CD8-positive, alpha-beta memory T cell (primary cell): ENCODE measurements around the gene IL1B. TPM values are rescaled to one million over a fixed set of nuclear protein-coding genes. Genes with fewer than 3 reads are reported as not detected.

Experiments
- CTCF ChIA-PET: fragments of 350-600 bp; sonication (Branson Sonifier 250); formaldehyde crosslinking; loops from one replicate; lab custom pipeline; 2021; ENCODE audit warnings: antibody characterized with exemption; lab: Charles Lee
- POLR2A ChIA-PET: fragments of 350-600 bp; sonication (Branson Sonifier 250); formaldehyde crosslinking; loops from one replicate; lab custom pipeline; 2021; ENCODE audit warnings: antibody characterized with exemption; lab: Charles Lee
- DNase-seq, 5 donors: peaks; one replicate each; pipeline versions ENCODE4 v3.0.0 to v3.0.0-alpha.2; 2020 to 2022; ENCODE audit warnings: mixed read lengths in 1 of 5
- H3K27ac ChIP-seq: one replicate; pipeline ENCODE4 v1.7.0; 2013; ENCODE audit warnings: low read depth, mild to moderate bottlenecking, low read length, moderate library complexity
- H3K27me3 ChIP-seq: 2 replicates; pipeline ENCODE4 v1.7.0; 2013; ENCODE audit warnings: low read length, mild to moderate bottlenecking; ENCODE audit not compliant: insufficient read depth, poor library complexity, severe bottlenecking
- H3K36me3 ChIP-seq: 2 replicates; pipeline ENCODE4 v1.7.0; 2013; ENCODE audit warnings: mild to moderate bottlenecking, low read length, moderate library complexity; ENCODE audit not compliant: insufficient read depth
- H3K4me1 ChIP-seq: 2 replicates; pipeline ENCODE4 v1.7.0; 2013; ENCODE audit warnings: mild to moderate bottlenecking, low read length, moderate library complexity; ENCODE audit not compliant: insufficient read depth
- H3K4me3 ChIP-seq: 2 replicates; pipeline ENCODE4 v1.7.0; 2013; ENCODE audit warnings: mild to moderate bottlenecking, low read length
- H3K9me3 ChIP-seq: 2 replicates; pipeline ENCODE4 v1.7.0; 2013; ENCODE audit warnings: mild to moderate bottlenecking, low read length
- H3K27ac Mint-ChIP-seq, 8 donors: one replicate each; pipeline ENCODE4 v1.8.0; 2020 to 2021; ENCODE audit warnings: mixed read lengths in 8 of 8, mild to moderate bottlenecking in 6 of 8, inconsistent platforms in 3 of 8, moderate library complexity in 3 of 8
- H3K27me3 Mint-ChIP-seq, 2 donors: one replicate each; pipeline ENCODE4 v1.8.0; 2020 to 2021; ENCODE audit warnings: mixed read lengths in 2 of 2, mild to moderate bottlenecking in 1 of 2, moderate library complexity in 1 of 2
- H3K36me3 Mint-ChIP-seq, 3 donors: one replicate each; pipeline ENCODE4 v1.8.0; 2020 to 2021; ENCODE audit warnings: mixed read lengths in 3 of 3, inconsistent platforms in 1 of 3, mild to moderate bottlenecking in 1 of 3
- H3K4me1 Mint-ChIP-seq, 3 donors: one replicate each; pipeline ENCODE4 v1.8.0; 2020 to 2021; ENCODE audit warnings: mixed read lengths in 3 of 3, inconsistent platforms in 1 of 3, mild to moderate bottlenecking in 1 of 3
- H3K4me3 Mint-ChIP-seq, 7 donors: one replicate each; pipeline ENCODE4 v1.8.0; 2020 to 2021; ENCODE audit warnings: mixed read lengths in 7 of 7, mild to moderate bottlenecking in 6 of 7, moderate library complexity in 4 of 7, inconsistent platforms in 2 of 7
- H3K9me3 Mint-ChIP-seq, 5 donors: one replicate each; pipeline ENCODE4 v1.8.0; 2020 to 2022; ENCODE audit warnings: mixed read lengths in 5 of 5, mild to moderate bottlenecking in 3 of 5, moderate library complexity in 2 of 5, inconsistent platforms in 1 of 5
- polyA plus RNA-seq: library from polyadenylated mRNA; unstranded; fragments of 300-500 nt; fragmentation: Illumina TruSeq; gene quantifications from one replicate; pipeline ENCODE4 v1.2.3, GENCODE V29; 2021
- total RNA-seq, 2 experiments: library from RNA; stranded (reverse); gene quantifications; one replicate each; pipeline ENCODE4 v1.2.3, GENCODE V29; 2021

IL1B gene
- total RNA-seq = not detected
- not detected for polyA plus RNA-seq

GRCh38 chr2:112836695-112837117, at the start of gene IL1B:
TSS of gene IL1B (minus strand) at chr2:112836779. CDS start at chr2:112836229, 550 bp downstream.
- no peak within 1 kb of the TSS for H3K27ac Mint-ChIP-seq
- Histone ChIP-seq H3K27ac (no peak within 1 kb of the TSS), H3K4me1 (no peaks in the 10 kb centered on the region), H3K27me3 (peaks cover 3% of the 10 kb centered on the region), H3K36me3 (no peaks in the 10 kb centered on the region), H3K9me3 (no peaks in the 10 kb centered on the region), H3K4me3 (no peak within 1 kb of the TSS)
- no peaks in the 10 kb centered on the region for H3K9me3 Mint-ChIP-seq
- ChIA-PET CTCF (no interaction called here), POLR2A (no interaction called here)
- no peaks in the 10 kb centered on the region for H3K36me3 Mint-ChIP-seq
- H3K27me3 Mint-ChIP-seq = peaks cover 17 to 23% of the 10 kb centered on the region in 2 donors
- no peak for DNase-seq
- H3K4me3 Mint-ChIP-seq = no peak within 1 kb of the TSS
- no peaks in the 10 kb centered on the region for H3K4me1 Mint-ChIP-seq

DNA sequence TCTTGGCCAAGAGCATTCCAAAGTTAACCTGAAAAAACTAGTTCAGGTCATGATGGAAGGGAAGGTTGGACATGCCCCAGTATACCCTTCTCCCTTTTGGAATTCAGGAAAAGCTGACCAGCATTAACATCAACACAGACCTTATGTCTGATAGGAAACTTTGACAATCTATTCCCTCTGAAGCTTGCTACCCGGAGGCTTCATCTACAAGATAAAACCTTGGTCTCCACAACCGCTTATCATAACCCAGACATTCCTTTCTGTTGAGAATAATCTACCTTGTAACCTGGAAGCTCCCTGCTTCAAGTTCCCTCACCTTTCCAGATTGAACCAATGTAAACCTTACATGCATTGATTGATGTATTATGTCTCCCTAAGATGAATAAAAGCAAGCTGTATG, 49.7 kb upstream of the IL1B start:
- no peak overlapping the region for H3K4me3 ChIP-seq
- Mint-ChIP-seq H3K9me3 (no peaks in the 10 kb centered on the region), H3K27ac (no peak overlapping the region), H3K4me3 (no peak overlapping the region), H3K27me3 (no peaks in the 10 kb centered on the region), H3K36me3 (no peaks in the 10 kb centered on the region), H3K4me1 (peaks cover 7 to 8% (median 8%) of the 10 kb centered on the region in 3 donors)
- no peak for DNase-seq
- H3K9me3 ChIP-seq = no peaks in the 10 kb centered on the region
- ChIA-PET POLR2A (no interaction called here), CTCF (interaction anchor here (2.4 to 4.1 kb wide), 4 partner anchors 39 to 137 kb away, joined by 9 to 34 read pairs (median 12); no protein-coding TSS in a partner anchor)
- no peaks in the 10 kb centered on the region for H3K36me3 ChIP-seq
- H3K4me1 ChIP-seq = no peaks in the 10 kb centered on the region
- no peaks in the 10 kb centered on the region for H3K27me3 ChIP-seq
- no peak overlapping the region for H3K27ac ChIP-seq

- H3K27me3 Mint-ChIP-seq = no peaks in the 10 kb centered on the region
These were observed 48.9 kb upstream of the IL1B start for GRCh38 chr2:112885506-112885902.

GRCh38 chr2:112884869-112885505, 48.4 kb upstream of the IL1B start:
- no peaks in the 10 kb centered on the region for H3K4me1 ChIP-seq
- ChIA-PET CTCF (interaction anchor here (0.7 to 4.1 kb wide), 20 partner anchors 10 to 284 kb away, joined by 3 to 34 read pairs (median 4); no protein-coding TSS in a partner anchor), POLR2A (no interaction called here)
- no peak overlapping the region for H3K4me3 ChIP-seq
- H3K4me1 Mint-ChIP-seq = peaks cover 7 to 16% (median 8%) of the 10 kb centered on the region in 3 donors
- H3K27ac Mint-ChIP-seq = peak overlapping the region in 4 of 8 donors; percentile 36 to 71 (median 50)
- H3K36me3 ChIP-seq = no peaks in the 10 kb centered on the region
- H3K4me3 Mint-ChIP-seq = peak overlapping the region in 2 of 7 donors; percentile 5 to 20
- H3K36me3 Mint-ChIP-seq = no peaks in the 10 kb centered on the region
- no peaks in the 10 kb centered on the region for H3K9me3 Mint-ChIP-seq
- H3K9me3 ChIP-seq = no peaks in the 10 kb centered on the region
- H3K27me3 Mint-ChIP-seq = no peaks in the 10 kb centered on the region
- peak; percentile 37 to 75 (median 52) for DNase-seq
- H3K27me3 ChIP-seq = no peaks in the 10 kb centered on the region
- H3K27ac ChIP-seq = no peak overlapping the region

More at GRCh38 chr2:112885506-112885902, 48.9 kb upstream of the IL1B start:
- ChIA-PET POLR2A (no interaction called here), CTCF (interaction anchor here (0.7 to 4.1 kb wide), 18 partner anchors 11 to 285 kb away, joined by 3 to 34 read pairs (median 4); no protein-coding TSS in a partner anchor)
- Histone ChIP-seq H3K27me3 (no peaks in the 10 kb centered on the region), H3K4me1 (no peaks in the 10 kb centered on the region), H3K4me3 (no peak overlapping the region), H3K9me3 (no peaks in the 10 kb centered on the region), H3K36me3 (no peaks in the 10 kb centered on the region), H3K27ac (no peak overlapping the region)
- DNase-seq = no peak
- peak overlapping the region in 3 of 8 donors; percentile 59 to 95 (median 71) for H3K27ac Mint-ChIP-seq
- H3K4me1 Mint-ChIP-seq = peaks cover 7 to 11% (median 8%) of the 10 kb centered on the region in 3 donors
- no peaks in the 10 kb centered on the region for H3K36me3 Mint-ChIP-seq
- peak overlapping the region in 2 of 7 donors; percentile 5 to 20 for H3K4me3 Mint-ChIP-seq
- no peaks in the 10 kb centered on the region for H3K9me3 Mint-ChIP-seq

DNA sequence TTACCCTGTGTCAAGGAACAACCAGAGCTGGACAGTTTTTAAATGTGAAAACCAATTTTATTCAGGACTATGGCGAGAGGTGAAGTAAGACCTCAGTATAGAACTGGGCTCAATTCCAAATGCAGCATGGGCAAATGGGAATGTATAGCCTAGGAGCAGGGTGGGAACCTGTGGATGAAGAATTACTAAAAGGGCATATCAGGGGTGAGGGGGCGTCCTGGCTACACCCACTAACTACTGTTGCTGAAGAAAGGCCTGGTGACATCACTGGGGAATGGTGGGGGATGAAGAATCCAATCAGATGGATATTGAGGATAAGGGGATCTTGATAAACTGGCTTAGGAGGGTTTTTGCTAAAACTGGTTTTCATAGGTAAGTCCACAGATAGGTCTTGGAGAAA, 47.1 kb upstream of the IL1B start:
- POLR2A ChIA-PET = no interaction called here
- Mint-ChIP-seq H3K9me3 (no peaks in the 10 kb centered on the region), H3K4me1 (peaks cover 7 to 19% (median 8%) of the 10 kb centered on the region in 3 donors), H3K4me3 (no peak overlapping the region), H3K27me3 (no peaks in the 10 kb centered on the region), H3K27ac (peak overlapping the region in 1 of 8 donors; percentile 52), H3K36me3 (no peaks in the 10 kb centered on the region)
- H3K9me3 ChIP-seq = no peaks in the 10 kb centered on the region
- H3K4me1 ChIP-seq = no peaks in the 10 kb centered on the region
- CTCF ChIA-PET = interaction anchor here (1.2 to 4.1 kb wide), 3 partner anchors 62 to 176 kb away, joined by 3 to 34 read pairs (median 4); no protein-coding TSS in a partner anchor
- no peaks in the 10 kb centered on the region for H3K36me3 ChIP-seq
- no peak overlapping the region for H3K4me3 ChIP-seq
- DNase-seq = no peak
- H3K27me3 ChIP-seq = no peaks in the 10 kb centered on the region
- no peak overlapping the region for H3K27ac ChIP-seq

- H3K9me3 Mint-ChIP-seq = no peaks in the 10 kb centered on the region
- no peaks in the 10 kb centered on the region for H3K27me3 ChIP-seq
- no peak overlapping the region for H3K4me3 ChIP-seq
- no peaks in the 10 kb centered on the region for H3K36me3 Mint-ChIP-seq
- no peak overlapping the region for H3K27ac ChIP-seq
- no peak overlapping the region for H3K4me3 Mint-ChIP-seq
- no peaks in the 10 kb centered on the region for H3K9me3 ChIP-seq
- ChIA-PET CTCF (no interaction called here), POLR2A (interaction anchor here (0.6 kb wide), 1 partner anchor 62 kb away, joined by 3 read pairs; no protein-coding TSS in a partner anchor)
- H3K4me1 ChIP-seq = no peaks in the 10 kb centered on the region
- H3K27ac Mint-ChIP-seq = no peak overlapping the region
- H3K36me3 ChIP-seq = no peaks in the 10 kb centered on the region
- peaks cover 0 to 4% of the 10 kb centered on the region in 2 donors for H3K27me3 Mint-ChIP-seq
- peaks cover 7 to 19% (median 8%) of the 10 kb centered on the region in 3 donors for H3K4me1 Mint-ChIP-seq
- DNase-seq = no peak
These were observed 44.8 kb upstream of the IL1B start for GRCh38 chr2:112881217-112881985.

GRCh38 chr2:112880696-112881095, 44.1 kb upstream of the IL1B start:
- CTCF ChIA-PET = no interaction called here
- Histone ChIP-seq H3K9me3 (no peaks in the 10 kb centered on the region), H3K27me3 (no peaks in the 10 kb centered on the region), H3K4me1 (no peaks in the 10 kb centered on the region), H3K4me3 (no peak overlapping the region), H3K36me3 (no peaks in the 10 kb centered on the region), H3K27ac (no peak overlapping the region)
- peaks cover 0 to 4% of the 10 kb centered on the region in 2 donors for H3K27me3 Mint-ChIP-seq
- H3K27ac Mint-ChIP-seq = peak overlapping the region in 2 of 8 donors; percentile 44 to 79
- no peak overlapping the region for H3K4me3 Mint-ChIP-seq
- H3K4me1 Mint-ChIP-seq = peaks cover 7 to 19% (median 8%) of the 10 kb centered on the region in 3 donors
- DNase-seq = no peak
- POLR2A ChIA-PET = no interaction called here
- H3K36me3 Mint-ChIP-seq = no peaks in the 10 kb centered on the region
- H3K9me3 Mint-ChIP-seq = no peaks in the 10 kb centered on the region
